Measurements from ENCODE around the gene IGLL5. TPM values are rescaled to one million over a fixed set of nuclear protein-coding genes. Genes with fewer than 3 reads are reported as not detected.
A peak's percentile ranks its signal among the peaks of the same experiment; 100 is the strongest.

The IGLL5 gene
- total RNA-seq, 2 donors from 2014 or later, result 0.59 to 1.4 TPM

- Histone ChIP-seq H3K27me3 (no peaks in the 10 kb centered on the region), H3K9me3 (no peaks in the 10 kb centered on the region), H3K4me3 (no peak overlapping the region), H3K36me3 (no peaks in the 10 kb centered on the region), H3K4me1 (no peaks in the 10 kb centered on the region), H3K27ac (peak overlapping the region; percentile 35 to 61)
- DNase-seq (ENCODE audit: low spot score), result peak; percentile 58
- no peak for TF ChIP-seq CTCF (IDR thresholded peaks at IDR 0.05)
Observed at GRCh38 chr22:22866381-22867111, 21.1 kb upstream of the IGLL5 start.

- H3K4me3 ChIP-seq, result no peak overlapping the region
- H3K4me1 ChIP-seq, result no peaks in the 10 kb centered on the region
- H3K27me3 ChIP-seq, result no peaks in the 10 kb centered on the region
- H3K9me3 ChIP-seq, result no peaks in the 10 kb centered on the region
- H3K36me3 ChIP-seq, result no peaks in the 10 kb centered on the region
- peak; percentile 48 for DNase-seq (ENCODE audit: low spot score)
- no peak for TF ChIP-seq CTCF (IDR thresholded peaks at IDR 0.05)
- no peak overlapping the region for H3K27ac ChIP-seq
Observed at GRCh38 chr22:22867996-22868715, 19.5 kb upstream of the IGLL5 start.

GRCh38 chr22:22870577-22871404, 16.8 kb upstream of the IGLL5 start:
- Histone ChIP-seq H3K4me3 (no peak overlapping the region), H3K36me3 (no peaks in the 10 kb centered on the region), H3K27me3 (no peaks in the 10 kb centered on the region), H3K27ac (no peak overlapping the region), H3K9me3 (peaks cover 0 to 14% of the 10 kb centered on the region in 2 donors), H3K4me1 (no peaks in the 10 kb centered on the region)
- TF ChIP-seq CTCF (IDR thresholded peaks at IDR 0.05), result no peak
- DNase-seq (ENCODE audit: low spot score), result no peak

- H3K9me3 ChIP-seq, result peaks cover 0 to 14% of the 10 kb centered on the region in 2 donors
- no peaks in the 10 kb centered on the region for H3K27me3 ChIP-seq
- H3K27ac ChIP-seq, result no peak overlapping the region
Observed at GRCh38 chr22:22871536-22872278, 15.9 kb upstream of the IGLL5 start.

More at GRCh38 chr22:22871536-22872278, 15.9 kb upstream of the IGLL5 start:
- DNase-seq (ENCODE audit: low spot score), result peak; percentile 34
- no peak overlapping the region for H3K4me3 ChIP-seq
- no peaks in the 10 kb centered on the region for H3K4me1 ChIP-seq
- no peak for TF ChIP-seq CTCF (IDR thresholded peaks at IDR 0.05)
- no peaks in the 10 kb centered on the region for H3K36me3 ChIP-seq

All from right atrium auricular region (tissue), 2 donors.